HG03575 (cell line): ENCODE data around the gene TM9SF1.

Source experiments
- ATAC-seq: cut with Tn5 transposase; IDR thresholded peaks from one replicate; pipeline ENCODE4 v1.9.1; 2021; ENCODE audit not compliant: unreplicated experiment, insufficient number of reproducible peaks, low FRiP score; ENCODE audit errors: extremely low read depth

Gene TM9SF1, protein sequence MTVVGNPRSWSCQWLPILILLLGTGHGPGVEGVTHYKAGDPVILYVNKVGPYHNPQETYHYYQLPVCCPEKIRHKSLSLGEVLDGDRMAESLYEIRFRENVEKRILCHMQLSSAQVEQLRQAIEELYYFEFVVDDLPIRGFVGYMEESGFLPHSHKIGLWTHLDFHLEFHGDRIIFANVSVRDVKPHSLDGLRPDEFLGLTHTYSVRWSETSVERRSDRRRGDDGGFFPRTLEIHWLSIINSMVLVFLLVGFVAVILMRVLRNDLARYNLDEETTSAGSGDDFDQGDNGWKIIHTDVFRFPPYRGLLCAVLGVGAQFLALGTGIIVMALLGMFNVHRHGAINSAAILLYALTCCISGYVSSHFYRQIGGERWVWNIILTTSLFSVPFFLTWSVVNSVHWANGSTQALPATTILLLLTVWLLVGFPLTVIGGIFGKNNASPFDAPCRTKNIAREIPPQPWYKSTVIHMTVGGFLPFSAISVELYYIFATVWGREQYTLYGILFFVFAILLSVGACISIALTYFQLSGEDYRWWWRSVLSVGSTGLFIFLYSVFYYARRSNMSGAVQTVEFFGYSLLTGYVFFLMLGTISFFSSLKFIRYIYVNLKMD

DNA sequence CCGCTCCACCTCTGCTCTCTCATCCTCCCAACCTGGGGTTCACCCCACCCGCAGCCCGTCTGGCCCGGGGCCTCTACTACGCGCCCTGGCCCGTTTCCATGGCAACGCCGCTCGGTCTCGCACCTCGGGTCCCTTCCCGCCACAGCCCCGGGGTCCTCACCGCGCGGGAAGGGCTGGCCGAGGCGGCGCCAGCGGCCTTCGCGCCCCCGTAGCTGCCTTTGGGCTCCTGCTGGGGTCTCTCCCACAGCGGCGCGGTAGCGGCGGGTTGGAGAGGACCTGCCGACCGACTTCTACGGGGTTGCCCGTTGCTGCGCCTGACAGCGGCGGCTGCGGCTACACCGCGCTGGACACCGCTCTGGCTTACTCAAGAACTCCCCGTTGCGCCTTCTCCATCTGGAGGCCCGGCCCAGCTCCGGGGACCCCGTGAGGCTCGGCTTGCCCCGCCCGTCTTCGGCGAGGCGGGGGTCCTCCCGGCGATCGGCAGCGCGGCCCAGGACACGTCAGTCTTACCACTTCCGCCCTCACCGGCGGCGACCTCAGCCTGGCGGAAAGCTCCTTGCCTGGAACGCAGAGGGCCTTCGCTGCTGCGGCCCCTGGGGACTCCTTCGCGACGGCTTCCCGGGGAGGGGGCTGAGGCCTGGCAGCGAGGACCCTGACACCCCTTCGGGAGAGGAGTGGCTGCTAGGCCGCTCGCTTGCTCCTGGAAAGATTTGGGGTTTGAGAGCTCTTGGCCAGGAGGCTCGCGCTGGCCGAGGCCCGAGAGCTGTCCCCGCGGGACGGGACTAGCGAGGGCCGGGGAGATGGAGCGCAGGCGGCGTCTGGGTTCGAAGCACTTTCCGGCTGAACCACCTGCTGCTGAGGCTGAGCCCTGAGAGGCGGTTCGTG, at the start of gene TM9SF1:
TM9SF1 (minus strand) TSS at position 256 of the 885 bp plus-strand sequence. CDS start 422 bp downstream, outside the sequence.
- peak; percentile 46 for ATAC-seq

DNA sequence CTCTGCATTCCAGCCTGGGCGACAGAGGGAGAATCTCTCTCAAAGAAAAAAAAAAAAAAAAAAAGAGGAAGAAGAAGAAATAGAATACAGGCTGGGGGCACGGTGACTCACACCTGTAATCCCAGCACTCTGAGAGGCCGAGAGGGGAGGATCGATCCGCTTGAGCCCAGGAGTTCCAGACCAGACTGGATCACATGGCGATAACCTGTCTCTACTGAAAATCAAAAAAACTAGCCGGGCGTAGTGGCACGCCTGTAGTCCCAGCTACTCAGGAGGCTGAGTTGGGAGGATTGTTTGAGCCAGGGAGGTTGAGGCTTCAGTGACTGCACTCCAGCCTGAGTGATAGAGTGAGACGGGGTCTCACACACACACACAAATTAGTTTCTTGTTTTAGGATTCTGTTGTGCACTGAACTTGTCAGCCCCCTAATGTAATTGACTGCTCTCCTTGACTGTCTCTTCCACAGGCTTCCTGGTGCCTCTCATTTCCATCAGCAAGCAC, 48.1 kb upstream of the TM9SF1 start:
- ATAC-seq, result no peak

DNA sequence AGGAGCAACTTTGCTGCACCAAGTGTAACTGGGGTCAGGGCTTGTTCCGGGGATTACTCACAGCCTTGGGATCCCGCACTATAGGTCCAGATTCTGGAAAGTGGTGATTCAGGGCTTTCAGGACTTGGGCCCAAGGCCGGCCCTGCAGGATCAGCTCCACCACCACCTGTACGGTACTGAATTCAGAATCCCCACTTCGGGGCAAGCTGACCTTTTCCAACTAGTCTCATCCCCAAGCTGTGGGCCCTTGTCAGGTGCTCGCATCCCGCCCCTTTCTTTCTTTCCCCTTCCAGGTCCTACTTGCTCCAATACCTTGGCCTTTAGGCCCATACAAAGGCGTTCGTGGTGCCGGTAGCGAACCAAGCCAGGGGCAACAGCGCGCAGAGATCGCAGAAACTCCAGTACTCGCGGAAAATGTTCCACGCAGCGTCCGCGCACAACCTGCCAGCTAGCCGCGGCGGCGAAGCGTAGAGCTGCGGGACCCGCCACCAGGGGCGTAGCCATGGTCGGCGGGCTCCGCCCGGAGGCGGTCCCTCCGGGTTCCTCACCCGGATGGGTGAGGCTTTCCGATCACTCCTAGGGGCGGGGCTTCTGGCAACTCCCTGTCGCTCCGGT, 46.7 kb upstream of the TM9SF1 start:
- peak; percentile 27 for ATAC-seq

DNA sequence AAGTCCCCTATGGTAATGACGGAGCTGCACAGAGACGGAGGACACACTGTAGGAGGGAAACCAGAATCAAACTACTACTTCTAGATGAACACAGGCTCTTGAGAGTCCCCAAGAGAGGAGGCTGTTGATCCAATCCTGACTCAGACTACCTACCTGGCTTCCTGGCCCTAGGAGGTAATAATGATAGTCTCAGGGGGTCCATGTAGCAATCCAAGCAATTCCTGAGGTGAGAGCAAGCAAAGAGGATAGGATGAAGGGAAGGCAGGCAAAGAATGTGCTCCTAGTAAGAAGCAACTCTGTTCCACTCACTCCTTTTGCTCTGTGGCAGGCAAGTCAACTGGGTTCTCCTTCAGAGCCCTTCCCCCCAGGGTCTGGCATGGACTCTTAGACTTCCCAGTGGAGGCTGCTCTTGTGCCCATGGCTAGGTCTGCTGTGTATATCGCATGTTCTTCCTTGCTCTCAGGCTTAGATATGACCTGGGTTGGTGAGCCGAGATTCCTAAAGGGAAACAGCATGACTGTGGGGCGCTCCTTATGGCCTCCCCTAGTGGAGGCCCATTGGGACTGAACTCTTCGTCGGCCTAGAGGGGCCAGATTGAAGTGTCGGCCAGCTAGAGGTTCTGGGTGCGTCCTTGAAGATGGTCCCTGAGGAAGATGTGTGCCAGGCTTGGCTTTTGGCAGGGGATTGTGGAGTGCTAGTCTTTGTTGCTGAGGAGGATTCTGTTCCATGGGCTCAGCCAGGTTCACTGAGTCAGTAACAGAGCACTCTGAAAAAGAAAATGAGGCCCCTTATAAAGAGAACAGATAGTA, 45.1 kb upstream of the TM9SF1 start:
- ATAC-seq, result no peak

DNA sequence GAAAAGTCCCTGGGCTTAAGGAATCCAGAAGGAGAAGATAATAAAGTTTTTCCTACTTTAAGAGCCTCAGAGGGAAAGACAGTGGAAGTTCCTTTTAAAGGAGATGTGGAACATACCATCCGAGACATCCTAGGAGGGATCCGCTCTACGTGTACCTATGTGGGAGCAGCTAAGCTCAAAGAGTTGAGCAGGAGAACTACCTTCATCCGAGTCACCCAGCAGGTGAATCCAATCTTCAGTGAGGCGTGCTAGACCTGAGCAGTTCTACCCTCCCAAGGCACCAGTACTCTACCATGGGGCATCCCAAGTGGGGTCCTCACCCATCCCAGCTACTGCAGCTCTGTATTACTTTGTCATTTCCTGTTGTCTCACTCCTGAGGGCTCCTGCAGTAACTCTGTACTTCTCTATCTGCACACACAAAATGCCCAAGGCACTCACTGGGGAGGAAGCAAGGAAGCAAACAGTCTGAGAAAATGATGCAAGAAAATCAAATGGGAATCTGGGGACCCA, 43.3 kb upstream of the TM9SF1 start:
- no peak for ATAC-seq

DNA sequence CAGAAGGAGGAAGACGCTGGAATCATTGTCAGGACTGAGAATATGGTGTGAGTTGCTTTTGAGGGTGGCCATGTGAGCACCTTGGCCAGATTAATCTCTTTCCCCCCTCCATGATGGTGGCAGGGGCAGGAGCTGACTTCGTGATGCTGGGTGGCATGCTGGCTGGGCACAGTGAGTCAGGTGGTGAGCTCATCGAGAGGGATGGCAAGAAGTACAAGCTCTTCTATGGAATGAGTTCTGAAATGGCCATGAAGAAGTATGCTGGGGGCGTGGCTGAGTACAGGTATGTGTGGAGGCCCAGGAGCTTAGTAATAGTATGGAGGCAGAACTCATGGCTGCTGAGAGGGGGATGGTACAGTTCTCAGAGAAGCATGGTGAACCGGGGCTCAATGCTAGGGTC, 42.9 kb upstream of the TM9SF1 start:
- ATAC-seq, result no peak

DNA sequence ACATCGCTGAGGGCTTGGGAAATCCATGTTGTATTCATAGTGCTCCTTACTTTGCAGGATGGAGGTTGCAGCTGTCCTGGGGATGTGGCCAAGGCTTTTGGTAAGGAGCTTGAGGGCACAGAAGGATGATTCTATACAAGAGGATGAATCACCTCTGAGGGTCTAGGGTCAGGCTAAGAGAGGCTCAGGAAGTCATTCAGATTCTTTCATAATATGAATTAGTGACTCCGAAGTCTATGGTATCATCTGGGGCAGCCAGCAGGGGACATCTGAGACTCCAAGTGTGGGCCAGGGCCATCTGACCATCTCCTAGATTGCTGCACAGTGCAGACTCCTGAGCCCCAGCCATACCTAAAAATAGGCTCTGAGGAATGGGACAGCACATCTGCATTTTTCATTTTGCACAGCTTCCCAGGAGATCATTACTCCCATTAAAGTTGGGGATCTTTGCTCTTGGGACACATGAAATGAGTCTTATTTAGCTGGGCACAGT, 42.3 kb upstream of the TM9SF1 start:
- ATAC-seq, result no peak

DNA sequence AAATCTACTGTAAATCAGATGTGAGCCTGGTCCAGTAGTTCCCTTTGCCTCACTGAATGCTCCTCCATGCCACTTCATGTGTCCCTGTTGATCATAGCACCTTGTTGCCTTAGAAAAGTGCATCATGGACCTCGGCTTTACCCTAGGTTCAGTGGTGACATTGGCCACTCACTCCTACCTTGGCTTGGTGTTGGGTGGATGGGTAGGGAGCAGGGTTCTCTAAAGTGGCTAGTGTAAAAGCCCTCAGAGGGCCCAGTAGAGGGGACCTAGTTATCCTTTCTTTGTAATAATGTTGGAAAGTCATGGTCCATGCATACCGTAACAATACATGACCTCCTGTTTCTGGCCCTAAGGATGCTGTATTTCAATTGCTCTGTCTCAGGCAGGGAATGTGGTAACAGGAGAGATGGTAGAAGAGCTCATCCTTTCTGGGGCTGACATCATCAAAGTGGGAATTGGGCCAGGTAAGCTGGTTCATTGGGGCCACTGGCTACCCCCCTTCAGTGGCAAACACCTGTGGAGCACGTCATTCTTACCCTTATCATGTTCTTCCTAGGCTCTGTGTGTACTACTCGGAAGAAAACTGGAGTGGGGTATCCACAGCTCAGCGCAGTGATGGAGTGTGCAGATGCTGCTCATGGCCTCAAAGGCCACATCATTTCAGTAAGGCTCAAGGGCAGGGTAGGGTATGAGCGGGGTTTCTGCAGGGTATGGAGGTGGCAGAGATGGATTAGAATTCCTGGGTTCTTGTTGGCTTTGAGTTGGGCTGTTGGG, 41.6 kb upstream of the TM9SF1 start:
- ATAC-seq, result no peak

DNA sequence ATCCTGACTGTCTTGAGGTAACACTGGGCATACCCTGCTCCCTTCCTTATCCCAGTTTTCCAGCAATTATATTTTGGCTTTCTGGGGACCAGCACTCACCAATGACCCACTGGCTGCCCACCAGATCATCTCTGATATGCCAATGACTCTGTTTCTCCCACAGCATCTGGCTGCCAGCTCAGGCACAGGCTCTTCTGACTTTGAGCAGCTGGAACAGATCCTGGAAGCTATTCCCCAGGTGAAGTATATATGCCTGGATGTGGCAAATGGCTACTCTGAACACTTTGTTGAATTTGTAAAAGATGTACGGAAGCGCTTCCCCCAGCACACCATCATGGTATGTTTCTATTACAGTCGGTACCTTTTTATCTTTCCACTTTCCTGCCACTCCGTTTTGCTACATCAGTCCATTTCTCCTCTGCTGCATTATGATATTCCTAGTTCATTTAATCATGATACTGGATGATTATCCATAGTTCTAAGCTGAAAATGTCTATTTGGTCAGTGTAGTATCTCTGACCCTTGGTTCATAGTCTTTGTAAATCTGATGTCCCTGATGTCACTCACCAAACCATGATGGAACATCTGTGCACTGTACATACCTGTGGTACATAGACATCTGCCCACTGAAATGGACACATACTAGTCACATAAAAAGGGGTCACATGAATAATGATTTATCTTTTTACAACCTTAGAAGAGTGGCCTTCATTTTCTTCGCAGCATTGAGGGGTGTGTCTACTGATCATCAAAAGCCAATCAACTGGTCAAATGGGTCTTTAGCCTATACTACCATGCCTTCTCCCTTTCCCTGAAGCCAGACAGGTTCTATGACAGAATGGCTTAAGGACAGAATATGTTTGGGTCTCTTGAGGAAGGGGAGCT, 40.8 kb upstream of the TM9SF1 start:
- ATAC-seq, result no peak

DNA sequence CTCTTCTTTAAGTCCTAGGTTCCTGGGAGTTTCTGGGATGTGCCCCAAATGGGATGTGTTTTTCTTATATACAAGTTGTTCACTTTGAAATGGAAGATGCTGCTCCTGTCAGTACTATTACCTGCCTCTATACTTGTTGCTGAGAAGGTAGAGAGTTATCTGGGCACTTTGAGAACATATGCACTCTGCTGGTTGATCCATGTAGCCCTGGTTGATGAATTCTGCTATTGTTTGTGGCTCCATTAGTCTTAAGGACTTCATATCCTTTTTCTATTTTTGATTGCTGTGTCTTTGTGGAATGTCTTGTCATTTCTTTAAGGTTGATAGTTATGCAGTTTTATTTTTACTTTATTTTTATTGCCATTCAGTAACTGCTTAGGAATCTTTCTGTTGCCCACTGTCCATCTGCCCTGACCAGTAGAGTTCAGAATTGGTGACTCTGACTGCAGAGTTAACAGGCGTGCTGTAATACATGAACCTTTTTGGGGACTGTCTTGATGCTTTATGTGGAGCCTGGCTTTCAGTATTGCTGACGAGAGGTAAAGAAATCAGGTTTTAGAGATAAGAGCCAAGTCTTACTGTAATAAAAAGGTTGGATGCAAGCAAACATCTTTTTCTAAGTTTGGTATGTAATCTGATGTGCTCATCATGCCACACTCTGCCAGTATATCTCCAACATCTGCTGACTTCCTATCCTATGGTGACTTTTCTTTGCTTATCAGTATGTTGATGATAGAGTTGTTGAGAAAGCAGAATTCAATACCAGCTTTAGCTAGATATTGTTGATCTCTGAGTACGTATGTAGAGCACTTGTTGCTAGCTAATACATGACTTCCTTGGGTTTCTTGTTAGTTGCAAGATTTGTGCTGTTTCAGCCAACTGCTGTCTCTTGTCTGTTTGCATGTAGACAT, 39.1 kb upstream of the TM9SF1 start:
- no peak for ATAC-seq

DNA sequence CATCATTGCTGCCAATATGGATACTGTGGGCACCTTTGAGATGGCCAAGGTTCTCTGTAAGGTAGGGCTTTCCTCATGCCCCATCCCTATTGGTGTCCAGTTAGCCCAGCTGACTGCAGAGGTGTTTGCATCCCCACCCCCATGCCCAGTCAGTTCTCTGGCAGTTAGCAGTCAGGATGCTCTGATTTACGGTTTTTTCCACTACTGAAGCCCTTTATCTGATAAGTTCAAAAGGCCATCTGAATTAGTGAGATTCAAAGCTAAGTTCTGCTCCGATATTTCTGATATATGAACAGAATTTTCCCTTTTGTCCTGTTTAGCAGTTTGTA, 38.3 kb upstream of the TM9SF1 start:
- no peak for ATAC-seq

DNA sequence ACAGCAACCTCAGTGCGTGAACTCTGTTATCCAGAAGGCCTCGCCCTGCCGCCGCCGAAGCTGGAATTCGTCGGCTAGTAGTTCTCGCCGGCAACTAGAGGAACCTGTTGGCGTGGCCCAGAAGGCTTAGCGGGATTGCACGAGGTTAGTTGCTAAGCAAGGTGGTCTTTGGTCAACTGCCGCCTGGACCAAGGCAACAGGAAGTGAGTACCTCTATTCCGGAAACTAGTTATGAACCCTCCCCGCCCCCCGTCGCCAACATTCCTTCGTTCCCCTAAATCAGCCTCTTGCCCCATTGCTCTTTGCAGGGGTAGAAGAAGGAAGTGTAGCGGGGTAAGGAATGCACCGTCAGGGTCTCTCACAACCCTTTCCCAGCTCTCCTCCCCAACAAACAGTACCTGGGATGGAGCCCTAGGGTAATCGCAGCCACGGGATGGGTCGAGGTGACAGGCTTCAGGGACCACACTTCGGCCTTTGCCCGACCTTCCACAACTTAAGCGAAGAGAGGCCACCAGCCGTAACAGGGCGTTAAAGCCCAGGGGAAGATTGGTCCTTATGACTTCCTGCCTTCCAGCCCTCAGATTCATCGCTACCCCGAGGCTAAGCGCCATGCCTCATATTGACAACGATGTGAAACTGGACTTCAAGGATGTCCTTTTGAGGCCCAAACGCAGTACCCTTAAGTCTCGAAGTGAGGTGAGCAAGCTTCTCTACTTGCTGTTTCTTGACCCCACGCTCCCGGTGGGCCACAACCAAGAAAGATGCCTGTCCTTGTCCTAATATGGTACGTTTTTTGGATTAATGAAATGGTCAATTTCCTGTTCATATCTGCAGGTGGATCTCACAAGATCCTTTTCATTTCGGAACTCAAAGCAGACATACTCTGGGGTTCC, 37.6 kb upstream of the TM9SF1 start, which contains the start of gene GMPR2:
GMPR2 (plus strand) TSS at position 285 of the 893 bp plus-strand sequence; CDS start at position 610, 325 bp downstream.
- no peak for ATAC-seq

DNA sequence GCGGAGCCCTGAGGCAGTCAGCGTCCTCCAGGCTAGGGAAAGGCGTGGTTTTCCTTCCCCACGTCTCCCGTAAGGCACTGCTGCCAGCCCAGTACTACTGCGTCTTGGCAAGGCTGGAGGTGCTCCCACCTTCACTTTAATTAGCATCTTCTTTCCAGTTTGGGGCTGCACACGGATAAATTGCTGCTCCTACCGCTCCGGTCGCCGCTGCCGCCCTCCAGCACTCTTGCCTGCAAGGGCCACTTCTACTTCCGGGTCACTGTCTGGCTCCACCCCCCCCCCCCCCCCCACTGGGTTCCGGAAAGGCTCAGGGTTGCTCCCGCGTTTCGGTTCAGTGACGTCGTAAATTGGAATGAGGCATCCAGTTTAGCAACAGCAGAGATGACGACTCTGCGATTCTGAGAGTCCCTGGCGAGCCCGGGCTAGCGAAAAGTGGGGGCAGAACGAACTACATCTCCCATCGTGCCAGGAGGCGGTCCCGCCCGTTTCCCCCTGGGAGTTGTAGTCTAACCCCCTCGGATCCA, 36.9 kb upstream of the TM9SF1 start, which contains the start of gene NEDD8:
NEDD8 (minus strand) TSS at position 247 of the 524 bp plus-strand sequence; CDS start at position 147, 100 bp downstream.
- ATAC-seq, result no peak
